C4-2B (cell line): ENCODE results near the gene CNTN6.

Source experiments
- CTCF ChIP-seq: fragments of 450-650 bp; conservative IDR thresholded peaks from 2 replicates; pipeline ENCODE4 v1.5.1; 2017; ENCODE audit warnings: mild to moderate bottlenecking
- ZFX ChIP-seq: fragments of 450-650 bp; IDR thresholded peaks from 2 replicates; pipeline ENCODE4 v1.6.1; 2017

- TF ChIP-seq CTCF (no peak), ZFX (no peak)
Measured at GRCh38 chr3:1179146-1179545, 86.3 kb downstream of the CNTN6 start.
